ENCODE measurements around the gene SDK2.
"Not testable (repeated sequence)": the region's sequence is repeated elsewhere in the genome, so short reads cannot be mapped to it uniquely, and the experiment has no call there.

SDK2 gene

DNA sequence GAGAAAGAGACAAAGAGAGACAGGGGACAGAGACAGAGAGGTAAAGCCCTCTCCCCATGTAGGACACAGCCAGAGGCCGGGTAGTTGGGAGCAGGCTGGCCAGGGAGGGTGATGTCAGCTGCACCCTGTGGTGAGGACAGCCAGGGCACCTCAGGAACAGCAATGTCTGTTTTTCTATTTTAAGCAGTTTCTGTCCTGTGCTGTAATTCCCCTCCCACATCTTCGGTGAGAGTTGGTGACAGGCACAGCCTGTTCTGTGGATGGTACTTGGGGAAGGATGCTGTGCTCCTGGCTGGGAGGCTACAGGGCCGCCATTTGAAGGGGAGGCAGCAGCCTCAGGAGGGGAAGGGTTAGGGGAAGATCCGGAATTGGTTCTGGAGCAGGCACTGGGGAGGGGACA lies 163.5 kb downstream of the SDK2 start:
- no peak for DNase-seq (ENCODE audit: low read depth)

DNA sequence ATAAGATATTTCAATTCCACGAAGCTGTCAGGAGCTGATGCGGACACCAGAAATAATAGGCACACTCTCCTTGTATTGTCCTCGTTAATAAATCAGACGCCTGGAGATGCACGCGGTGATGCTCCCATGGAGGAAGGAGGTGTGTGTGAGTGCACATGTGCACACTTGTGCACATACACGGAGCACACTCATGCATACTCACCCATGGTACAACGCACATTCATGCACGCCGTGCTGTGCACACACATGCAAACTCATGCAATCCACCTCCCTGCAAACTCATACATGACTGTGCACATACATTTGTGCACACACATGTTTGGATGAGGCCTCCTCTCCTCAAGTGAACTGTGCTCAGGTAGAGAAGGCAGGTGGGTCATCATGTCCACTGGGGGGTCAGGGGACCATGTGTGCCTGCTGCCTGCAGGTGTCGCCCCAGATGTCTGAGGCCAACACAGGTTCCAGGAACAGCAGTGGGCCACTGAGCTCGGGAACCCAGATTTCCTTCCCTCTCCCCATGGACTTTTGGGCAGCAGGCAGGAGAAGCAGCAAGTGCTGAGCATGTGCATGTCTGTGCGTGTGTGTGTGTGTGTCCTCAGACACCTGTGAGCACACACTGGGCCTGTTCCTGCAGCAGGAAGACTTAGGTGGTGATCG lies 165.3 kb downstream of the SDK2 start:
- DNase-seq (ENCODE audit: low read depth), result no peak

DNA sequence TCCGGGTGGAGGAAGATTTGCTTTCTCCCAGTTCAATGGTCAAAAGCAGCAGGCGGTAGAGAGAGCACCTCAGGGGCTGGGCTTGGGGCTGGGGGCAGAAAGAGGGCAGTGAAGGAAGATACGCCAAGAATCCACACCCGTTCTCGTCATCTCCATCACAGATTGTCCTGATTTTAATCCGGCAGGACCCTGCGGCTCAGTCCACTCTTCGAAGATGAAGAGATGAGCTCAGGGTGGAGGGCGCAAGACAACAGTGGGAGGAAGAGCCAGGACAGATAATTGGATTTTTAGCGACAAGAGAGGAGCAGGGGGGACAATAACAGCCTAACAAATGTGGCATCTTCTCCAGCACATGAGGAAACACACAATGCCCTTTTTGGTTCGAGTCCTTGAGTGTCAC lies 165.9 kb downstream of the SDK2 start:
- DNase-seq (ENCODE audit: low read depth), result no peak

DNA sequence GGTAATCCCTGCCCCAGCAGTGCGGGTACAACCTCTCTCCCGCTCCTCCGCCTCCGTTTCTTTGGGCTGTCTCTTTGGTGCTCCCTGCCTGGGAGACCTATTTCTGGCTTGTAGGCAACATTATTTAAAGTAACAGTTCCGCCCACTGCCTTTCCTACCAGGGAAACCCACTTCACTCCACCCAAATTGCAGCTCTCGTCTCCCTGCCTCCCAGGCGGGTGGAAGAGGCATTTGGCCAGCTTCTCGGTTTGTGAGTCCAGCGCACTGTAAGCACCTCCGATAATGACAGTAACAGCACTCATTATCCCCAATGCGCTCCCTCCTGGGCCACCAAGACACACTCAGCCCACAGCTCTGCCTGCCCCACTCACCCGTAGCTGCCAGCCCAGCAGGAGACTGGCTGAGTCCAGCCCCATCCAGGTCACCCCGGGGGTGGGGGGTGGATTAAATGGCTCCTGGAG lies 167.3 kb downstream of the SDK2 start:
- DNase-seq (ENCODE audit: low read depth), result no peak

DNA sequence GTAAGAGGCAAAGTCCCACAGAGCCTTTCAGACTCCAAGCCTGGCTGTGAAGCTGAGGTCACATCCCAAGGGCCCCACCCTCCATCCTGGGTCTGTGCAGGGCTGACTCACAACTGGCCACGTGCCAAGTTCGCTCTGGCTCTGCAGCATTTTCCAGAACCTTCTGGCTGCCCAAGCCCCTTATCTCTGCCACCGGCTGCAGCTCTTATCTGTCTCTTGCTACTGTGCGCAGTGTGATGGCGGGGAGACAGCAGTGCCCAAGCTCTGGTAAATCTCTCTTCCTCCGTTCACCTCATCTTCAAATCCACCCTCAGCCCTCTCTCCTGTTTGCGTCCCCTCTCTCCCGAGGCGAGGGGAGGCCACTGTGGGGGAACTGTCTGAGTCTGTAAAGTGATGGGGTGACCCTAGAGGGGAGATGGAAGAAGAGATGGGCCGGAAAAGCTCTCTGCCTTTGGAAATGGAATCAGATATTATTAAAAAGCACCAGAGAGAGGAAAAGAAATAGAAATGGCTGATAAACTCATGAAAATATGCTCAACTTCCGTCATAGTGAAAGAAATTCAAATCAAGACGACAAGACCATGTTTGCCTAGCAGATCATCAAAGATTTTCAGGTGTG lies 169.8 kb downstream of the SDK2 start:
- DNase-seq (ENCODE audit: low read depth), result no peak

DNA sequence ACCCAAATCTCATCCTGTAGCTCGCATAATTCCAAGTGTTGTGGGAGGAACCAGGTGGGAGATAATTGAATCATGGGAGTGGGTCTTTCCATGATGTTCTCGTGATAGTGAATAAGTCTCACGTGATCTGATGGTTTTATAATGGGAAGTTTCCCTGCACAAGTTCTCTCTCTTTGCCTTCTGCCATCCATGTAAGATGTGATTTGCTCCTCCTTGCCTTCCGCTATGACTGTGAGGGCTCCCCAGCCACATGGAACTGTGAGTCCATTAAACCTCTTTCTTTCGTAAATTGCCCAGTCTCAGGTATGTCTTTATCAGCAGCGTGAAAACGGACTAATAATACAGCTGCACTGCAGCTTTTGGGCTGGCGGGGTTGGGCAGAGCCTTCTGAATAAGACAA lies 171.5 kb downstream of the SDK2 start:
- DNase-seq (ENCODE audit: low read depth), result not testable (repeated sequence)

DNA sequence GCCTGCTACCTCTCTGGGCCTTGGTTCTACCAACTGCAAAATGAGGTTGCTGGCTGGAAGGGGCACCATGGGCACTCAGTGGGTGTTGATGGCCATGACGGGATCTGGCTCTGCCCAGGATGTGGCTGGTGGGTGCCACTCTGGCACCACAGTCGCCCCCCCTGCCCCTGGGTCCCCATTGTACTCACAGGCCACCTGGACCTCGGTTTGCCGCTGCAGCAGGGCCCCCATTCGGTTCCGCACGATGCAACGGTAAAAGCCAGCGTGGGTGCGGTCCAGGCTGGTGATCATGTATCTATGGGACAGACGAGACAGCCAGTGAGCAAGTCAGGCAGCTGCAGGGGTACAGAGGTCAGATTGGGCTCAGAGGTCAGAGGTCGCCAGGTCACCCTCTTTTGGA lies 172.3 kb downstream of the SDK2 start:
- DNase-seq (ENCODE audit: low read depth), result no peak

DNA sequence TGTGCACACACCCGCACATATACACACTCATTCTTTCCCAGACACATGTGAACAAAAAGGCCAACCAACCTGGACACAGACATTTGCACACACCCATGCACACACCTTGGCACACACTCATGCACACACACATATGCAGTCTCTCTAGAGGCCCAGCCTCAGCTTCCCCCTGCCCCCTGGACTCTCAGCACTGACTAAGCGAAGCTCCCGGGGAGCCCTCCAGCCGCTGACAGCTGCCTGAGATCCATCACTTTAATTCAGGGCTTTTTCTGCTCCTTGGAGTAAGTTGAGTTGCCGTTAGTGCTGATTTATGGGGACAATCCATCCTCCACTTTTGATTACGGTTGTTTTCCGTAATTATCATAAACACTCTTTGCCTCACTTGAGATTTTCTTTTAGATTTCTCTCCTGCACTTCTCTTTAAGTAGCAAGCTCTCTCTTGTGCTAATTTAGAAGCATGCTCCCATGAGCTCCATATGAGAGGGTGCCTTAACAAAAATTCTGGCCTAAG lies 173.9 kb downstream of the SDK2 start:
- DNase-seq (ENCODE audit: low read depth), result no peak

DNA sequence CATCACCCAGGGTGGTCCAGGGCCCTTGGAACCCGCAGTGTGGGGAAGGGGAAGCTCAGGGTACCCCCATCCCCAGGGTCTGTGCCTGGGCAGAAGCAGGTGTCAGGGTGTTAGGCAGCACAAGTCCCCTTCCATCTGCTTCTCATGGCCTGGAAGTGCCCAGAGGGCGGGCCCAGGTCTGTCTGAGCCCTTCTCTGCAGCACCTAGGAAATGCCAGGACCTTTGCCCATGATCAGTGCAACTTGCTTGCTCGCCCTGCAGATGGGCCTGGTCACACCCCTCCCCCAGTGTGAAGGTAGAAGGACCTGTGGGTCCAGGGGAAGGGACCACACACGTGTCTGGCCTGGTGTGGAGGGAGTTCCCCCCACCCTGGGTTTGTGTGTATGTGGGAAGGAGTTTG lies 174.9 kb downstream of the SDK2 start:
- no peak for DNase-seq (ENCODE audit: low read depth)

DNA sequence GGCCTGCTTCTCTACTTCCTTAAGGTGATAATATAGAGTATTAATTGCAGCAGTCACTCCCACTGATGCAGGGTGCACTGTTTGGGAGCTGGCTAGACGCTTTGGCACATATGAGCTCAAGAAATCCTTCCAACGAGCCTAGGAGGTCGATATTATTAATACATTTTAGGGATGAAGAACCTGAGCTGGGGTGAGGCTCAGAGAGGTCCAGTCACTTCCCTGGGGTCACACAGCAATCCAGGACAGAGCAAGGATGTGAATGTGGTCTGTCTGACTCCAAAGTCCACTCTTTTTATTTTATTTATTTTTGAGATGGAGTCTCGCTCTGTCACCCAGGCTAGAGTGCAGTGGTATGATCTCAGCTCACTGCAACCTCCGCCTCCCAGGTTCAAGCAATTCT lies 176.0 kb downstream of the SDK2 start:
- no peak for DNase-seq (ENCODE audit: low read depth)

DNA sequence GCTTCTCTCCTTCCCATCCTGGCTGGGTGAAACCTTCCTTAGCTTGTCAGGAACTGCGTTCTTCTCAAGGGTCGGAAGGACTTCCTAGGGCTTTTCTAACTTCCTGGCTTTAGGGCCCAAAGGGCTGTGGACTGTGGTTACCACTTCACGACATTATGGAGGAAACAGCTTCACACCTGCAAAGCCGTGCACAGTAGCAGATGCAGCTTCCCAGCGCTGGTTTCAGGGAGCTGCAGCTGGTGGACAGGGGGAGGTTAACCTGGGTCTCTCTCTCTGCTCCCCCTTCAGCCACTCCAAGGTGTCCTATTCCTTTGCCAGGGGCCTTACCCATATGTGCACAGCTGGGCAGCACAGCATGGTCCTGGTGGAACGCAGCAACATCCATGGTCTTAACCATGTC lies 176.6 kb downstream of the SDK2 start:
- DNase-seq (ENCODE audit: low read depth), result no peak

DNA sequence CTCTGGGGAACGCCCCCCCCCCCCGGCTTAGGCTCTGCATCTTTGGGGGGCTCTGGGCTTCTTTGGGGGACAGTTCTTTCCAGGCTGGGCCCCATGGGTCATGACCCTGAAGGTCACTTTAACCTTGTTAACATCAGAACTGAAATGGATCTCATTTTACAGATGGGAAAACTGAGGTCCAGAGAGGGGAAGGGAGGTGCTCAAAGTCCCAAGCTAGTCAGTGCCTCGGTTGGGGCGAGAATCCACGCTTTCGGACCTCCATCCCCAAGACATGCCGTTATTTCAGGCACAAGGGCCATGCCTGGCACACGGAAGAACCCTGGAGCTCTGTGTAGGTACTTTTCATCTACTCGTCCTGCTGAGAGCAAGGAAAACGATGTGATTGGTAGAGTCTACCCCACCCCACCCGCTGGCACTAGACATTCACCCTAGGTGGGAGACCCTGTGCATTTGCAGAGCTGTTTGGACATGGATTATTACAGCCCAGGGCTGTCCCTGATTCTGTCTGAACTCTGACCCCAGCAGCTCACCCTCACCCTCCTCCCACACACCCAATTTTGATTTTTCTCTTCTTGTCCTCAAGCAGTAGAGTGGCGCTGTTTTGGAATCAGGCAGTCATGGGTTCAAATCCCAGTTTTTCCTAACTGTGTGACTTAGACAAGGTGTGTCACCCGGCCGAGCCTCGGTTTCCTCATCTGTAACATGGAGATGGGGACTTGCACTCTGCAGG lies 177.4 kb downstream of the SDK2 start:
- no peak for DNase-seq (ENCODE audit: low read depth)

DNA sequence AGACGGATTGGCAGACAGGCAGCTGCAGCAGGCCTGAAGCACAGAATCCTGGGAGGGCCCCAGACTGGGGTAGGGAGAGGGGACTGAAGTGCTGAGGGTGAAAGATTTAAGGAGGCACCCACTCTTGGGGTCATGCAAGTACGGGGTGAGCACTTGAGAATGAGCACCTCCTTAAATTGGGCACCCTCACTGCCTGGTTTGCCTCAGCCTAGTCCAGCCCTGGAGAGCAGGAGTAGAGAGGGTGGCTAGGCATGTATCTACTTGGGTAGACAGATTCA lies 178.4 kb downstream of the SDK2 start:
- DNase-seq (ENCODE audit: low read depth), result no peak

DNA sequence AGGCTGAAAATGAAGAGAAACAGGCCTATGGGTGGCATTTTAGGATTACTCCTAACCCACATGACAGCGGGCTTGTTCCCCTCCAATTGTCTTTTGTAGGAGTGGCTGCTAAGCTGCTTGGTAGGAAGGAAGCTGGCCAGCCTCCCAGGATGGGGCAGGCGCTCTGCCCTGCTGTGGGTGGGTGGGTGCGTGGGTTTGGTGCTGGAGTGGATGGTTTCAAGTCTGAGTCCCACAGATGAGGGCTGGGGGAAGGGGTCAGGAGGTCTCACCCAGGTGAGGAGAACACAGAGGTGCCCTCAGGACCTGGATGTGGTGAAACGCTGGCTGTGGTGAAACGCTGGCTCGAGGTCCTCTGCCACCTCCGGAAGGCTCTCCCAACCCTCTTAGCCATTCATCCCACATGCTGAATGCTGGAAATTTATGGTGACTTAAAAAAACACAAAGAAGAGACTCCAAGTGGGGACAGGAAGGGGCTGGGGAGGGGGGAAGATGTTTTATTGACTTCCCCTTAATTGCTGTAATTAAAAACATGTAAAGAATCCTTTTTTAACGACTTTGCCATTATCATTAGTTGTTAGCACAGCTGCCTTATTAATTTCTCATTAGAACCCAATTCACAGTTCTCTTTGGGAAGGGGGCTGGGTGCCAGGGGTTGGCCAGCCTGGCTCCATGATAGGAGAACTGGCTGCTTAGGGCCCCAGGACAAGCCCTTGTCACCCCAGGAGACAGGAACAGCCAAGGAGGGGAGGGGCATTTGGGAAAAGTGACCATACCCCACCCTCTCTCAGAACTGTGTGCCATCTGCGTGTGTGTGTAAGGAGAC lies 178.9 kb downstream of the SDK2 start:
- DNase-seq (ENCODE audit: low read depth), result no peak

DNA sequence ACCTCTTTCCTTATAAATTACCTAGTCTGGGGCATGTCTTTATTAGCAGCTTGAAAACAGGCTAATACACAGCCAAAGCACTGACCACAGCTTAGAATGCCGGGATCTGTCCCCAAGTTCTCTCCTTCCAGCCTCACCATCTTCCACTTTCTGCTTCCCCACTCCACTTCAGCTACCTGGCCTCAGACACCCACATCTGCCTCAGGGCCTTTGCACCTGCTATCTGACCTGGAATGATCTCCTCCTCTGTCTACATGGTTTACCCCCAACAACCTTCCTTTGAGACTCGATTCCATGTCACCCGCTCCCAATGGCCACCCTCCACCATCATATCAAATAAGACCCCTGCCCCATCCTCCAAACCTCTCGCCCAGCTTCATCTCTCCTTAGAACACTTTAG lies 179.8 kb downstream of the SDK2 start:
- DNase-seq (ENCODE audit: low read depth), result no peak

DNA sequence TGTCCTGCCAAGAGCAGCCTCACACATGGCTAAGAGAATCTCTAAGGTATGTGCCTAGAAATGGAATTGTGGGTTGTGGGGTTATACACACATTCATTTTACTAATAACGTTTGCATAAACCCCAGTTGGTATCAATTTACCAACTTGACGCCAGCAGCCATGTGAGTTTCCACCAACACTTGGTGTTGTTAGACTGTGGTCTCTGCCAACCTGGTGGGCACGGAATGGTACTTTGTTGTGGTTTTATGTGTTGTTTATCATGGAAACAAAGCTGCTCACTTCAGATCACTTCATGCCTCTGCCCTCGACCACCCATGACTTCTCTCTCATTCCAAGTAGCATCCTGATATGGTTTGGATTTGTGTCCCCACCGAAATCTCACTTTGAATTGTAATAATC lies 180.4 kb downstream of the SDK2 start:
- no peak for DNase-seq (ENCODE audit: low read depth)

DNA sequence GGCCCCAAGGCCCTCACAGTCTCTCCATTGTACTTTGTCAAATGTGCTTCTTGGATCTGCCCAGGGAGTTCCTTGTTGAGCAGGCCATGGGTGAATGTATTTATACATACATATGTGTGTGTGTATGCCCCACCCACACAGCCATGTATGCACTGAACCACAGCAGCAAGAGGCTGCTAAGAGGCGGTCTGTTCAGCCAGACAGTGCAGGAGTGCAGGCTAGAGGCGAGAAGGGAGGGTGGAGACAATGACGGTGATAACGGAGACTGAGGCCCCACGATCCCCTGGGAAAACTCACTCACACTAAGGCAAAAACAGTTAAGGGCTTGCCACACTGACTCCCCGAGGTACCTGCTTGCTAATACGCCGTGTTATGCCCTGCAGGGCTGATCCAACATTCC lies 181.4 kb downstream of the SDK2 start:
- DNase-seq (ENCODE audit: low read depth), result no peak

DNA sequence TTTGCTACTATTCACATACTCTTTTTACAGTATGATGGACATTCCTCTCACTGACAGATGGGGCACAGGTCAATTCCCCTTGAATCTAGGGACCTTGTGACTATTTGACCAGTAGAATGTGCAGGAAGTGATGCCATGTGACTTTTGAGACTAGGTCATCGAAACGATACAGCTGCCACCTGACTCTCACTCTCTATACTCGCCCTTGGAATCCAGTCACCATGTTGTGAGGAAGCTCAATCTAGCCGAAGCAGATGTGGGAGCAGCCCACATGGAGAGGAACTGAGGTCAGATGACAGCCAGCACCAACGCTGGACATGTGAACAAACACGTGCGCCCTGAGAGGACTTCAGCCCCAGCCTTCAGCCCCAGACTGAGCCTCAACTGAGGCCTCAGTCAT lies 184.3 kb downstream of the SDK2 start:
- DNase-seq (ENCODE audit: low read depth), result no peak

DNA sequence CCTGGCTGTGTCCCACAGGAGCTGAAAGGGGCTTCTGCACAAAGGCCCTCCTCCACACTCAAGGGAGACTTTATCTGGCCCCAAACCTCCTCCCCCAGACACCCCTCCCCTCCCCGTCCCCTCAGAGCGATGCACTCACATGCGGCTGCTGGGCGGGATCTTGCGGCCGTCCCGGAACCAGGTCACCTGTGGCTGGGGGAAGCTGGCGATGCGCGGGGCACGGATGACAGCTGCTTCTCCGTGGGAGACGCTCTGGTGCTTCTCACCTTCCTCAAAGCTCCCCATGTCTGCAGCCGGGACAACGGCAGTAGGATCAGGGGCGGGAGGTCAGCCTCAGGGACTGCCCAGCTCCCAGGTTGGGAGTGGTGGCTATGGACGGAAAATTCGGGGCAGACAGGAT lies 188.5 kb downstream of the SDK2 start:
- DNase-seq (ENCODE audit: low read depth), result no peak

DNA sequence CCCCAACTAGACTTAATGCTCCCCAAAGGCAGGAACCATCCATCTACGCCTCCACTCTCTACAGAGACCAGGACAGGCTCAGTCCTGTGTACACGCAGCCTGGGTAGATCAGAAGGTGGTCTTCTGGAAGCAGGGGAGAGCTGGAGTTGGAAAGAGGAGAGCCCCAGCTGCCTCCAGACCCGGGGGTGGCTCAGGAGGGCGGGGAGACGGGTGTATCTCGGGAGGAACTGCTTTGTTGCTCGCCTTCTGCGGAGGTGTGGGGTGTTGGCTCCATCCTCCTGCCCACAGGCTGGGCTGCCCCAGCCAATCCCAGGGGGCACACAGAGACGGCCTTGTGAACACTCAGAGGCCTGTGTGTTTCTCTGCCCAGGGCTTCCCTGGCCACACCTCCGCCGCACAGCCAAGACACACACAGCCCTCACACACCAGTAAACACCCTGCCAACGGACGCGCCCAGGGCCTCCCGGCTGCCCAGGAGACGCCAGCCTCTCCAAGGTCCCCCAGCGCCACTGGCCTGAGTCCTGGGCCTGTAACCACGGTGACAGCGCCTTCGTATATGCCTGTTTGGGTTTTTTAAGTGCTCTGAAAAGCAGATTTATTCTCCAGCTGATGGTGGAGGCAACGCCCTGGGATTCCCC lies 189.1 kb downstream of the SDK2 start:
- no peak for DNase-seq (ENCODE audit: low read depth)

DNA sequence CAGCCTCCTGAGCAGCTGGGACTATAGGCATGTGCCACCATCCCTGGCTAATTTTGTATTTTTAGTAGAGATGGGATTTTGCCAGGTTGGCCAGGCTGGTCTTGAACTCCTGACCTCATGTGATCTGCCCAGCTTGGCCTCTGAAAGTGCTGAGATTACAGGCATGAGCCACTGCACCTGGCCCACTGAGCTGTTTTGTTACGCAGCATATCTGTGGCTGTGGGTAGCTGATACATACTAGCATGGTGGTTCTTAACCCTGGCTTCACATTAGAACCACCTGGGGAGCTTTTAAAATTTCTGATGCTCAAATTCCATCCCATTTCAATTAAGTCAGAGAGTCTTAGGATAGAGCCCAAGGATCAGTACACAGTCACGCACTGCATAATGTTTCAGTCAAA lies 190.8 kb downstream of the SDK2 start:
- not testable (repeated sequence) for DNase-seq (ENCODE audit: low read depth)

DNA sequence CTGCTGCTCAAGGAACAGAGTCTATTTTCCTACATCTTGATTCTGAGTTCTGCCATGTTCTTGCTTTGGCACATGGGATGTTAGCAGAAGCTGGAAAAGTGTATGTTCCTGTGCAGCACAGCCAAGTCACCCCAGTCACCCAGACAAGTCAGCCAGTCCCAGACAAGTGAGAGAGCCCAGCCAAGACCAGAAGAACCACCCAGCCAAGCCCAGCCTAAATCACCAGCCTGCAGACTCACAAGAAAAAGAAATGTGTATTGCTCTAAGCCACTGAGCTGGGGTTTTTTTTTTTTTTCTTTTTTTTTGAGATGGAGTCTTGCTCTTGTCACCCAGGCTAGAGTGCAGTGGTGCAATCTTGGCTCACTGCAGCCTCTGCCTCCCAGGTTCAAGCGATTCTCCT lies 191.2 kb downstream of the SDK2 start:
- DNase-seq (ENCODE audit: low read depth), result no peak
